Endothelial cell of umbilical vein (primary cell): ENCODE measurements around the gene CASK.

Experiments used
- CTCF ChIP-seq, 2 donors: IDR thresholded peaks; 1 replicate in 1 of 2; 2 replicates in 1 of 2; pipeline ENCODE4 v1.5.1; 2011; ENCODE audit warnings: low read length in 2 of 2, mild to moderate bottlenecking in 2 of 2, moderate library complexity in 2 of 2, control low read depth in 1 of 2, inconsistent platforms in 1 of 2, low read depth in 1 of 2; ENCODE audit not compliant: insufficient read depth in 1 of 2; ENCODE audit errors: extremely low read depth in 1 of 2
- EZH2 ChIP-seq: IDR thresholded peaks from 2 replicates; pipeline ENCODE4 v1.6.1; 2012; ENCODE audit warnings: borderline replicate concordance, low read depth, mild to moderate bottlenecking, moderate library complexity, low read length, inconsistent platforms; ENCODE audit not compliant: severe bottlenecking
- MAX ChIP-seq: IDR thresholded peaks from 2 replicates; pipeline ENCODE4 v1.6.1; 2011; ENCODE audit not compliant: insufficient read depth, insufficient read length
- MYC ChIP-seq: IDR thresholded peaks from one replicate; pipeline ENCODE4 v1.6.1; 2011; ENCODE audit warnings: mild to moderate bottlenecking, low read depth, low read length
- POLR2A ChIP-seq: IDR thresholded peaks from 2 replicates; pipeline ENCODE4 v1.6.1; 2012; ENCODE audit warnings: low read depth, mild to moderate bottlenecking, control low read depth, low read length
- POLR2AphosphoS5 ChIP-seq: IDR thresholded peaks from 2 replicates; pipeline ENCODE4 v1.6.1; 2012; ENCODE audit warnings: low read depth, mild to moderate bottlenecking, control low read depth, low read length, moderate library complexity; ENCODE audit not compliant: insufficient read depth

GRCh38 chrX:41473936-41474725 lies 449.2 kb downstream of the CASK start:
- TF ChIP-seq CTCF (IDR thresholded peaks at IDR 0.05; ENCODE audit: extremely low read depth in 1 of 2, insufficient read depth in 1 of 2, low read depth in 1 of 2, low read length in 2 of 2) (no peak), POLR2A (no peak), MAX (no peak), POLR2AphosphoS5 (no peak), EZH2 (no peak), MYC (no peak)
